B cell (primary cell): ENCODE data around the gene FNDC11. TPM values are rescaled to one million over a fixed set of nuclear protein-coding genes. Genes with fewer than 3 reads are reported as not detected.

Experiments
- ATAC-seq: fragments of 200-7000 bp; cut with Tn5 transposase; one replicate; pipeline ENCODE4 v1.10.0; 2021; ENCODE audit warnings: low read depth, mild to moderate bottlenecking, moderate number of reproducible peaks, moderate library complexity
- CTCF ChIA-PET: fragments of 350-600 bp; sonication (Branson Sonifier 250); formaldehyde crosslinking; loops from one replicate; lab custom pipeline; 2021; ENCODE audit warnings: antibody characterized with exemption, inconsistent platforms; lab: Charles Lee
- POLR2A ChIA-PET: fragments of 350-600 bp; sonication (Branson Sonifier 250); formaldehyde crosslinking; loops from one replicate; lab custom pipeline; 2021; ENCODE audit warnings: antibody characterized with exemption; lab: Charles Lee
- DNase-seq: peaks from one replicate; pipeline ENCODE4 v3.0.0; 2013
- H2AFZ ChIP-seq: 2 replicates; pipeline ENCODE4 v1.6.1; 2012; ENCODE audit warnings: mild to moderate bottlenecking, low read depth, low read length; ENCODE audit not compliant: insufficient read depth, poor library complexity, severe bottlenecking
- H3K27ac ChIP-seq, 2 donors: 1 replicate in 1 of 2; 2 replicates in 1 of 2; pipeline ENCODE4 v1.5.1; 2012 to 2013; ENCODE audit warnings: low read length in 2 of 2, mild to moderate bottlenecking in 2 of 2, moderate library complexity in 1 of 2
- H3K27me3 ChIP-seq, 4 experiments: fragments of 200-600 bp in 1 of 4; sonication (generic) in 1 of 4; replicated peaks in 1 of 4; 1 replicate in 2 of 4; 2 replicates in 2 of 4; pipeline versions ENCODE4 v1.6.1 to v1.7.0; 2013 to 2016; ENCODE audit warnings: low read length in 3 of 4, mild to moderate bottlenecking in 2 of 4, mixed read lengths in 1 of 4, moderate library complexity in 1 of 4; ENCODE audit not compliant: insufficient read depth in 4 of 4, control insufficient read depth in 3 of 4; ENCODE audit errors: control extremely low read depth in 1 of 4
- H3K36me3 ChIP-seq, 2 experiments: replicated peaks in 1 of 2; 1 replicate in 1 of 2; 2 replicates in 1 of 2; pipeline versions ENCODE4 v1.6.1 to v1.7.1; 2013; ENCODE audit warnings: low read length in 1 of 2; ENCODE audit not compliant: insufficient read depth in 2 of 2, control insufficient read depth in 1 of 2; ENCODE audit errors: control extremely low read depth in 1 of 2, extremely low read depth in 1 of 2
- H3K4me1 ChIP-seq, 2 donors: fragments of 200-600 bp in 1 of 2; sonication (generic) in 1 of 2; 1 replicate in 1 of 2; 2 replicates in 1 of 2; pipeline versions ENCODE4 v1.5.1 to v1.6.1; 2013 to 2017; ENCODE audit warnings: low read length in 2 of 2; ENCODE audit not compliant: control insufficient read depth in 2 of 2, insufficient read depth in 2 of 2
- H3K4me2 ChIP-seq: replicated peaks from 2 replicates; pipeline ENCODE3; 2012; ENCODE audit warnings: mild to moderate bottlenecking, low read depth, low read length; ENCODE audit not compliant: poor library complexity, severe bottlenecking
- H3K4me3 ChIP-seq, 5 experiments: fragments of 200-600 bp in 1 of 5; sonication (generic) in 1 of 5; 1 replicate in 3 of 5; 2 replicates in 2 of 5; pipeline versions ENCODE4 v1.5.1 to v1.7.0; 2011 to 2016; ENCODE audit warnings: low read length in 4 of 5, mild to moderate bottlenecking in 4 of 5, low read depth in 2 of 5, control low read depth in 1 of 5, moderate library complexity in 1 of 5; ENCODE audit not compliant: insufficient read depth in 1 of 5; ENCODE audit errors: control extremely low read depth in 1 of 5, extremely low read depth in 1 of 5
- H3K79me2 ChIP-seq: fragments of 200-600 bp; sonication (generic); one replicate; pipeline ENCODE4 v1.6.0; 2016; ENCODE audit warnings: low read length; ENCODE audit not compliant: control insufficient read depth, insufficient read depth
- H3K9ac ChIP-seq: fragments of 200-600 bp; sonication (generic); 2 replicates; pipeline ENCODE4 v1.6.1; 2017; ENCODE audit warnings: mild to moderate bottlenecking, low read length, moderate library complexity
- H3K9me3 ChIP-seq, 3 donors: one replicate each; pipeline versions ENCODE4 v1.6.1 to v1.7.1; 2013; ENCODE audit warnings: low read length in 2 of 3; ENCODE audit not compliant: control insufficient read depth in 2 of 3, insufficient read depth in 1 of 3; ENCODE audit errors: control extremely low read depth in 1 of 3
- H4K20me1 ChIP-seq: 2 replicates; pipeline ENCODE4 v1.6.0; 2012; ENCODE audit warnings: mild to moderate bottlenecking, low read length; ENCODE audit not compliant: insufficient read depth, control insufficient read depth, poor library complexity, severe bottlenecking
- H3K27ac Mint-ChIP-seq: one replicate; pipeline ENCODE4 v1.8.0; 2021; ENCODE audit warnings: mixed read lengths
- H3K27me3 Mint-ChIP-seq: one replicate; pipeline ENCODE4 v1.8.0; 2021; ENCODE audit warnings: mixed read lengths
- H3K4me1 Mint-ChIP-seq: one replicate; pipeline ENCODE4 v1.8.0; 2021; ENCODE audit warnings: mixed read lengths
- H3K4me3 Mint-ChIP-seq: one replicate; pipeline ENCODE4 v1.8.0; 2021; ENCODE audit warnings: mixed read lengths
- H3K9me3 Mint-ChIP-seq: one replicate; pipeline ENCODE4 v1.8.0; 2022; ENCODE audit warnings: mixed read lengths; ENCODE audit not compliant: insufficient read depth
- EZH2 ChIP-seq: IDR thresholded peaks from 2 replicates; pipeline ENCODE4 v1.6.1; 2012; ENCODE audit warnings: borderline replicate concordance, low read depth, mild to moderate bottlenecking, moderate library complexity, low read length; ENCODE audit not compliant: insufficient read depth, poor library complexity, severe bottlenecking
- WGBS: methylation state at CpG from one replicate; pipeline ENCODE4 v1.1.5; 2013; ENCODE audit warnings: missing lambda C conversion rate; ENCODE audit not compliant: insufficient coverage; 5-methylcytosine and 5-hydroxymethylcytosine counted together
- intact Hi-C: fragments of 100-400 bp; cut with micrococcal nuclease; formaldehyde crosslinking; loops from one replicate; pipeline ENCODE4 v1.10.0; 2022
- polyA plus RNA-seq: library from polyadenylated mRNA; depleted of rRNA; stranded (reverse); fragments of >200 nt; gene quantifications from 2 replicates; pipeline ENCODE4 v1.2.3, GENCODE V29; 2012
- total RNA-seq, 2 donors: library from RNA; stranded (reverse); fragments of 120-200 nt in 1 of 2; gene quantifications; 1 replicate in 1 of 2; 2 replicates in 1 of 2; pipeline versions ENCODE4 v1.2.3 to v1.2.4, GENCODE V29; 2013 to 2022
- TF ChIP-seq, protein P1 (sequence below): fragments of 200-600 bp; IDR thresholded peaks from one replicate; pipeline ENCODE4 v1.8.0; 2022; ENCODE audit warnings: antibody characterized with exemption, mild to moderate bottlenecking

The FNDC11 gene
- total and polyA plus RNA-seq, 2 donors (not counting 1 experiment from before 2014, with no cell fraction given) = 3.8 to 34.2 TPM

DNA sequence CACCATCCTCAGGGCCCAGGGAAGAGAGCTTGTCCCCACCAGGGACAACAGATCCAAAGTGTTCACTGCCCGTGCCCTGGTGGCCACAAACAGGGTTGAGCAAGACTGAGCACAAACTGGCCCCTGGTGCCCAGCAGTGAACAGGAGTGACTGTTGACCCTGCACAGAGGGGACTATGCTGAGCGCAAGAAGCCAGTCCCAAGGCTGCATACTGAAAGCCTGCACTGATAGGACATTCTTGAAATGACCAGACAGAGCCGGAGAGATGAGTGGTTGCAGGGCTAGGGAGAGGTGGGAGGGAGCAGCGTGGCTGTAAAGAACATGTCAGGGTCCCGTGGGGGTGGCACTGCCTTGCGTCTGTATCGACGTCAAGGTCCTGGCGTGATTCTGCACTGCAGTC, 2.9 kb upstream of the FNDC11 start:
- H3K27ac Mint-ChIP-seq = peak overlapping the region; percentile 27

GRCh38 chr20:63552481-63553249, 1.3 kb upstream of the FNDC11 start:
- peak; percentile 37 for ATAC-seq
- Histone ChIP-seq H2AFZ (no peak overlapping the region), H3K27me3 (peaks cover 0 to 5% (median 1%) of the 10 kb centered on the region in 4 experiments), H3K9ac (peak overlapping the region; percentile 42), H3K79me2 (no peaks in the 10 kb centered on the region), H4K20me1 (peaks cover 7% of the 10 kb centered on the region), H3K4me3 (peak overlapping the region in 4 of 5 experiments; percentile 16 to 63 (median 27)), H3K36me3 (no peaks in the 10 kb centered on the region), H3K27ac (peak overlapping the region; percentile 79 to 84), H3K9me3 (peaks cover 0 to 11% (median 0%) of the 10 kb centered on the region in 3 donors), H3K4me1 (peaks cover 38 to 57% of the 10 kb centered on the region in 2 donors), H3K4me2 (peak overlapping the region; percentile 92)
- TF ChIP-seq, protein P1, sequence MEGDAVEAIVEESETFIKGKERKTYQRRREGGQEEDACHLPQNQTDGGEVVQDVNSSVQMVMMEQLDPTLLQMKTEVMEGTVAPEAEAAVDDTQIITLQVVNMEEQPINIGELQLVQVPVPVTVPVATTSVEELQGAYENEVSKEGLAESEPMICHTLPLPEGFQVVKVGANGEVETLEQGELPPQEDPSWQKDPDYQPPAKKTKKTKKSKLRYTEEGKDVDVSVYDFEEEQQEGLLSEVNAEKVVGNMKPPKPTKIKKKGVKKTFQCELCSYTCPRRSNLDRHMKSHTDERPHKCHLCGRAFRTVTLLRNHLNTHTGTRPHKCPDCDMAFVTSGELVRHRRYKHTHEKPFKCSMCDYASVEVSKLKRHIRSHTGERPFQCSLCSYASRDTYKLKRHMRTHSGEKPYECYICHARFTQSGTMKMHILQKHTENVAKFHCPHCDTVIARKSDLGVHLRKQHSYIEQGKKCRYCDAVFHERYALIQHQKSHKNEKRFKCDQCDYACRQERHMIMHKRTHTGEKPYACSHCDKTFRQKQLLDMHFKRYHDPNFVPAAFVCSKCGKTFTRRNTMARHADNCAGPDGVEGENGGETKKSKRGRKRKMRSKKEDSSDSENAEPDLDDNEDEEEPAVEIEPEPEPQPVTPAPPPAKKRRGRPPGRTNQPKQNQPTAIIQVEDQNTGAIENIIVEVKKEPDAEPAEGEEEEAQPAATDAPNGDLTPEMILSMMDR = no peak
- peaks cover 55% of the 10 kb centered on the region for H3K4me1 Mint-ChIP-seq
- peak; percentile 90 for DNase-seq
- ChIA-PET CTCF (interaction anchor here (1.0 to 2.4 kb wide), 5 partner anchors 10 to 56 kb away, joined by 3 to 12 read pairs (median 7); partner anchors contain the start of gene PTK6), POLR2A (interaction anchor here (0.6 to 2.3 kb wide), 14 partner anchors 10 to 593 kb away, joined by 3 to 9 read pairs (median 6); partner anchors contain the start of genes GMEB2, HELZ2, PPDPF and PTK6)
- H3K27ac Mint-ChIP-seq = peak overlapping the region; percentile 89
- no peaks in the 10 kb centered on the region for H3K9me3 Mint-ChIP-seq
- H3K27me3 Mint-ChIP-seq = no peaks in the 10 kb centered on the region
- WGBS = 19% methylated on average over 6 of the region's 15 CpGs
- H3K4me3 Mint-ChIP-seq = peak overlapping the region; percentile 86
- intact Hi-C loops = loop anchor here (1.0 to 2.0 kb wide), 6 partner anchors 10 to 312 kb away; partner anchors contain the start of gene PPDPF

More for the DNA sequence above, 2.9 kb upstream of the FNDC11 start:
- WGBS = 88% methylated on average over 9 of the region's 9 CpGs
- Mint-ChIP-seq H3K27me3 (no peaks in the 10 kb centered on the region), H3K9me3 (no peaks in the 10 kb centered on the region), H3K4me1 (peaks cover 59% of the 10 kb centered on the region), H3K4me3 (no peak overlapping the region)
- ATAC-seq = no peak
- Histone ChIP-seq H4K20me1 (peaks cover 7% of the 10 kb centered on the region), H3K4me2 (no peak overlapping the region), H3K79me2 (no peaks in the 10 kb centered on the region), H3K36me3 (no peaks in the 10 kb centered on the region), H2AFZ (no peak overlapping the region), H3K9ac (no peak overlapping the region), H3K4me1 (peaks cover 42 to 68% of the 10 kb centered on the region in 2 donors), H3K9me3 (peaks cover 0 to 11% (median 0%) of the 10 kb centered on the region in 3 donors), H3K27ac (no peak overlapping the region), H3K4me3 (no peak overlapping the region), H3K27me3 (peaks cover 0 to 8% (median 1%) of the 10 kb centered on the region in 4 experiments)
- intact Hi-C loops = no loop called here
- TF ChIP-seq EZH2 = no peak
- CTCF ChIA-PET = interaction anchor here (1.8 to 2.4 kb wide), 2 partner anchors 8 to 90 kb away, joined by 7 to 10 read pairs; no protein-coding TSS in a partner anchor
- POLR2A ChIA-PET = no interaction called here
- DNase-seq = no peak
